GM19025 (cell line): ENCODE results near the gene VDR.
"Not testable (repeated sequence)": the region's sequence is repeated elsewhere in the genome, so short reads cannot be mapped to it uniquely, and the experiment has no call there.

Experiments
- ATAC-seq: cut with Tn5 transposase; IDR thresholded peaks from one replicate; pipeline ENCODE4 v1.9.1; 2021; ENCODE audit warnings: mild to moderate bottlenecking, low read depth, moderate library complexity; ENCODE audit not compliant: unreplicated experiment

VDR gene

DNA sequence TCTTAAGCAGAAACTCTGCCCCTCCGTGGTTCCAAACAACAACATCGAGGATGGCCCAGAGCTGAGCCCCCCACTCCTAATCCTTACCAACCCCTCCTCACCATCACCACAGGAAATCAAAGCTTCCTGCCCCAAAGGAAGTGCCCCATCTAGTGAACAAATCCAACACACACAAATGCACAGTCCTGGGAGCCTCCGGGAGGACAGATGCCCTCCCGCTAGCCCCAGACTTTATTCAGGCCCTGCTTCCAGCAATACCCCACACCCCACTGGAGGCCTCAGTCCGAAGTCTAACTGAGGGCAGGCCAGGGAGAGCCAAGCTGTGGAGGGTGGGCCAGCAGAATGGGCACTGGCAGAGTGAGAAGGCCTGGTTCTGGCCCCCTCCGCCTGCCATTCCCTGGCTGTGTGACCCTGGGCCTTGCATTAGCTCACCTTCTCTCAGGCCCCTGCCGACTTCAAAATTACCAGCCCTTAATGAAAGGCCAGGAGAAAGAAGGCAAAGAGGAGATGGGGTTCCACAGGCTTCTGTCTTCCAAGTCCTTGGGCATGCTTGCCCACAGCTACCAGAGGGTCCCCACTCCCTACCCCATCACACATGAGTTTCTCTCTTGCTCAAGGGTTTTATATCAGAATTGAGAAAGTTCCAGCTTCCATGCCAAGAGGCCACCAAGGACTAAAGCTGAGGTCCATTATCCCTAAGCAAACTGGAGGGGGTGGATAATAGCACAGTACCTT, 87.4 kb downstream of the VDR start:
- no peak for ATAC-seq

DNA sequence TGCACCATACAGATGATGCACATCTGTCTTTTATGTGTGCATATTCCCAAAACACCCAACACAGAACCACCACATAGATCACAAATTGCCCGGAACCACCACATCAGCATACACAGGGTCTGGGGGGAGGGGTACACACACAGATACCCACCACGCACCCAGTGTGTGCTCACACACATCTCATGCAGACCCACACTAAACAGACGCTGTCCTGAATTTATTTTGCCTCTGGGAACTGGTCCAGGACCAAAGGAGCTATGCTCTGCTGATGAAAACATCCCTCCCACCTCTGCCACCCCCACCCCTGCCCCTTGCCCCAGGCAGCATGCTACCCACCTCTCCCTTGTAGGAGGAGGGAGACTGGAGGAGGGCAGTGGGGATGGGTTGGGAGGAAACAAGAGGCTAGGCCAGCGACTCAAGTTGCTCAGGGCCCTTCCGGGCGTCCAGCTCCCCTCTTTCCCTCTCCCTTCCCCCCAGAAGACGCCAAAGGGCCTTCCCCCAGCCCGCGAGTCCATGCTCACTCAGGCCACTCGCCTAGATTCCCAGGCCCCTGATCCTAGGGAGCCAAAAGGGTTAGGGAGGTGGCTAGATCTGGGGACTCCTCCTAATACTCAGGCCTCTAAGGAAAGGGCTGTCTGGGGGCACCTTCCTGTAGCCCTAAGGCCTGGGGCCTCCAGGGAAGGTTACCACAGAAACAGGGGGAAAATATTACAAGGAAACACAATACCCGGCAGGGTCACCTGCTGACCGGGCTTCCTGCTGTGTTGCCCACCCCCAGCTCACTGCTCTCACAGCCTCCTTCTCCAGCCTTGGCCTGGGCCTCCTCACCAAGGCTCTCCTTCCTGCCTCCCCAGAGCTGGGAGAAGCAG, 88.2 kb downstream of the VDR start:
- no peak for ATAC-seq

GRCh38 chr12:47815447-47815846, 89.3 kb downstream of the VDR start:
- ATAC-seq, result not testable (repeated sequence)

GRCh38 chr12:47814539-47815170, 90.1 kb downstream of the VDR start:
- no peak for ATAC-seq

DNA sequence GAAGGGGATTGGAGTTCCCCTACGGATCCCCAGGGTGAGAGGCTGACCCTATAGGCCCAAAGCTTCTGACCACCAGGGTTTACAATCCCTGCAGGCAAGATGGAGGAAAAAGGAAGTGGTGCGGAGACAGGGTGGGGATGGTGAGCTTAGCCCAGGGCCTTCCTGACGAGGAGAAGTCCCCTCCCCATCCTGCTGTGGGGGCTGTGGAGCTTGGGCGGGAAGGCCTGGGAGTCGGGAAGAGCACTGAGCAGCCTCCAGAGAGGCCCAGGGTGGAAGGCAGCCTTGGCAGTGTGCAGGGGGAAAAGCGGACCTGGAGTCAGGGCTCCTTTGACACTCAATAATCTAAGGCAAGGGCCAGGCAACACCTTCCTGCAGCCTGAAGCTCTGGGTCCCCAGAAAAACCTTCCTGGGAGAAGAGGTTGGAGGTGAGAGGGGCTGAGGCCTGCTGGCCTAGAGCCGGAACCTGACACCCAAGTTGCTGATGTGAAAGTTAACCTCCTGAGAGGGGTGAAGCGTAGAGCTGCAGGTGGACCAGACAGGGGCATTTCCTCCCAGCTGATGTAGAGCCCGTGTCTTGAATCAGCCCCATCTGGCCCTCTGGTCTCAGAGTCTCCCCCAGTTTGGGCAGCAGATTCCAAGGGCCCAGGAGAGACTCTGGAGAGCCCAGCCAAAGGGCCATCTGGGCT, 91.1 kb downstream of the VDR start:
- ATAC-seq, result peak; percentile 4

- peak; percentile 67 for ATAC-seq
Measured at GRCh38 chr12:47812797-47813510, 91.8 kb downstream of the VDR start.

- no peak for ATAC-seq
Measured at GRCh38 chr12:47811581-47812484, 93.0 kb downstream of the VDR start.

GRCh38 chr12:47811072-47811396, 93.8 kb downstream of the VDR start:
- ATAC-seq, result no peak

- ATAC-seq, result not testable (repeated sequence)
Measured at GRCh38 chr12:47809518-47809917, 95.3 kb downstream of the VDR start.

GRCh38 chr12:47808574-47809365, 96.0 kb downstream of the VDR start:
- no peak for ATAC-seq

DNA sequence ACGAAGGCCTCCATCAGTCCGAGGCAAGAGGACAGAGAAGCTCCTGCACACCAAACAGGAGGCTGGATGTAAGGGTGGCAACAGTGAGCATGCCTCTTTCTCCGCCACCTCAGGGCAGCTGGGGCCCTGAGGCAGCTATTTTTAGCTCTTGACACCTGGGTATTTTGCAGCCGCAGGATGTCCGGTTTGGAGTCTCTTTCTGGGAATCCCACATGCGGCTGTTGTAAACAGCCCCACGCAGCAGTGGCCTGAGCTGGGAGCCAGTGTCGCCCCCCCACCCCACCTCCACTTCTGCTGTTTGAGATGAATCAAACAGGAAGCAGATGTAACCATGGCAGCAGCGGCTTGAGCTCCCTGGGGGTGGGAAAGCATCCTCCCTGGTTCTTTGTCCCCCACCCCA, 96.7 kb downstream of the VDR start:
- ATAC-seq, result peak; percentile 44

- no peak for ATAC-seq
Measured at GRCh38 chr12:47807338-47807737, 97.5 kb downstream of the VDR start.

- ATAC-seq, result no peak
Measured at GRCh38 chr12:47805417-47805816, 99.4 kb downstream of the VDR start.

DNA sequence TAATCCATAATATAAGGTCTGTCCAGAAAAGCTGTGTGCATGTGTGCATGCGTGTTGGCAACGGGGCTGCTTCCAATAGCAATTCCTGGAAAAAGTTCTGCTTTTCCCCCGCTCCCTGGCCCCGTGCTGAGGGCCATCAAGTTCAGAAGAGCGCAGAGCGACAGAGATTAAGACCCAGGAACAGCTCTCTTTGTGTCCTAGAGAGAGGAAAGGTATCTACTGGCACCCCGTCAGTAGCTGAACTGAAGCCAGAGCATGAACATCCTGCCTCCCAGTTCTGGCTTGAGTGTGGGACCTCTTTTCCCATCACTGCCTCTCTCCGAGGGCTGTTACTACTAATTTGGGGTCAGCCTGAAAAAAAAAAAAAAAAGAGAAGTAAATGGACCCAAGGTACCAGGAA, 100.6 kb downstream of the VDR start:
- no peak for ATAC-seq

GRCh38 chr12:47803191-47803875, 101.5 kb downstream of the VDR start:
- ATAC-seq, result no peak

GRCh38 chr12:47802312-47802711, 102.5 kb downstream of the VDR start:
- no peak for ATAC-seq

DNA sequence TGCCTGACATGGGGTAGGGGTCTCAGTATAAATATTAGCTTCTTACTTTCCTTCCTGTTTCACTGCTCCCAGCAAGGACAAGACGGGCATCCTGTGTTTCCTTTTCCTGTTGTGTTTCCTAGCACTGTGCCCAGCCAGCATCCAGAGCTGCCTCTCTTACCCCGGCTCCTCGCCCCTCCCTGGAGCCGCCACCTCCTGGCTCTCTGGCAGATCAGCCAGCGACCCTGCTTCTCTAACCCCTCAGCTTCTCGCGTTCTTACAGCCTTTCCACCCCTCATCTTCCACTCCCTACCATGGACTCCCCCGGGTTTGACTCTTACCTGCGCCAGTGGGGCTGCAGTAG, 102.9 kb downstream of the VDR start:
- ATAC-seq, result no peak
